SK-N-SH (cell line): Measurements from ENCODE around the gene SLC2A5. TPM values are rescaled to one million over a fixed set of nuclear protein-coding genes. Genes with fewer than 3 reads are reported as not detected.

Experiments
- CTCF ChIA-PET: fragments of 300-600, 350-600 bp; formaldehyde crosslinking; extraction: SDS; loops from one replicate; lab custom pipeline; 2021; lab: Yijun Ruan, JAX
- POLR2A ChIA-PET: fragments of 350-600 bp; sonication (Branson Sonifier 250); formaldehyde crosslinking; extraction: SDS; loops from one replicate; lab custom pipeline; 2020; ENCODE audit warnings: antibody characterized with exemption, inconsistent platforms; lab: Yijun Ruan, JAX
- DNase-seq: peaks from one replicate; pipeline ENCODE4 v3.0.0; 2012
- H2AFZ ChIP-seq: fragments of 200-600 bp; sonication (generic); 2 replicates; pipeline ENCODE4 v1.8.1; 2016; ENCODE audit warnings: antibody characterized with exemption, mild to moderate bottlenecking, low read depth
- H3F3A ChIP-seq: fragments of 200-600 bp; sonication (generic); replicated peaks from 2 replicates; pipeline ENCODE3; 2016; ENCODE audit warnings: antibody characterized with exemption, mild to moderate bottlenecking; ENCODE audit not compliant: insufficient read depth
- H3K27ac ChIP-seq, 2 experiments: fragments of 200-500 bp in 1 of 2; fragments of 200-600 bp in 1 of 2; sonication (Bioruptor generic) in 1 of 2; sonication (generic), shearing (Covaris generic) in 1 of 2; 2 replicates each; pipeline versions ENCODE4 v1.5.1 to v1.6.1; 2014 to 2016; ENCODE audit warnings: low read depth in 2 of 2, inconsistent platforms in 1 of 2, low read length in 1 of 2, mild to moderate bottlenecking in 1 of 2, mixed read lengths in 1 of 2
- H3K27me3 ChIP-seq: fragments of 200-600 bp; sonication (generic), shearing (Covaris generic); 2 replicates; pipeline ENCODE4 v1.6.1; 2016; ENCODE audit warnings: mixed run types; ENCODE audit not compliant: insufficient read depth
- H3K36me3 ChIP-seq, 2 experiments: fragments of 200-500 bp in 1 of 2; fragments of 200-600 bp in 1 of 2; sonication (Bioruptor generic) in 1 of 2; sonication (generic) in 1 of 2; replicated peaks in 1 of 2; 2 replicates each; pipeline versions ENCODE3 to v1.5.1; 2014 to 2016; ENCODE audit warnings: low read length in 1 of 2, mild to moderate bottlenecking in 1 of 2; ENCODE audit not compliant: insufficient read depth in 2 of 2, control insufficient read depth in 1 of 2
- H3K4me1 ChIP-seq, 2 experiments: fragments of 200-500 bp in 1 of 2; fragments of 200-600 bp in 1 of 2; sonication (Bioruptor generic) in 1 of 2; sonication (generic), shearing (Covaris generic) in 1 of 2; 2 replicates each; pipeline versions ENCODE4 v1.5.1 to v1.6.1; 2014 to 2016; ENCODE audit warnings: low read depth in 1 of 2, low read length in 1 of 2, mixed run types in 1 of 2; ENCODE audit not compliant: insufficient read depth in 2 of 2, control insufficient read depth in 1 of 2
- H3K4me2 ChIP-seq: fragments of 200-600 bp; sonication (generic), shearing (Covaris generic); 2 replicates; pipeline ENCODE4 v1.6.1; 2017; ENCODE audit warnings: mixed run types
- H3K4me3 ChIP-seq, 2 experiments: fragments of 200-500 bp in 1 of 2; fragments of 200-600 bp in 1 of 2; sonication (Bioruptor generic) in 1 of 2; sonication (generic), shearing (Covaris generic) in 1 of 2; 2 replicates each; pipeline versions ENCODE4 v1.5.1 to v1.8.1; 2014 to 2016; ENCODE audit warnings: low read depth in 2 of 2, inconsistent platforms in 1 of 2, low read length in 1 of 2, mild to moderate bottlenecking in 1 of 2, mixed read lengths in 1 of 2, moderate library complexity in 1 of 2
- H3K79me2 ChIP-seq: fragments of 200-600 bp; sonication (generic); 2 replicates; pipeline ENCODE4 v1.8.1; 2017; ENCODE audit warnings: mild to moderate bottlenecking; ENCODE audit not compliant: insufficient read depth
- H3K9ac ChIP-seq: fragments of 200-600 bp; sonication (generic); 2 replicates; pipeline ENCODE4 v1.6.1; 2017; ENCODE audit warnings: mixed run types
- H3K9me2 ChIP-seq: fragments of 200-600 bp; sonication (generic); 2 replicates; pipeline ENCODE4 v1.6.1; 2017; ENCODE audit warnings: mixed run types
- H3K9me3 ChIP-seq: fragments of 200-600 bp; sonication (generic); 2 replicates; pipeline ENCODE4 v1.6.1; 2017; ENCODE audit warnings: mixed run types, mild to moderate bottlenecking, moderate library complexity
- H4K20me1 ChIP-seq: fragments of 200-600 bp; sonication (generic); 2 replicates; pipeline ENCODE4 v1.6.1; 2017; ENCODE audit warnings: mild to moderate bottlenecking, mixed run types; ENCODE audit not compliant: insufficient read depth
- CHD2 ChIP-seq: fragments of 150-350 bp; IDR thresholded peaks from 2 replicates; pipeline ENCODE4 v1.6.1; 2018; ENCODE audit warnings: low read length; ENCODE audit not compliant: partially characterized antibody
- CTCF ChIP-seq: fragments of 200-600 bp; sonication (generic); IDR thresholded peaks from 2 replicates; pipeline ENCODE4 v1.6.1; 2017; ENCODE audit warnings: antibody characterized with exemption, mild to moderate bottlenecking, moderate library complexity
- ELF1 ChIP-seq: IDR thresholded peaks from 2 replicates; pipeline ENCODE4 v1.4.0; 2012
- EP300 ChIP-seq, 2 experiments: IDR thresholded peaks; 2 replicates each; pipeline versions ENCODE4 v1.4.0 to v1.6.1; 2012; ENCODE audit warnings: borderline replicate concordance in 1 of 2, low read depth in 1 of 2, low read length in 1 of 2
- EZH2phosphoT487 ChIP-seq: fragments of 200-600 bp; sonication (generic); IDR thresholded peaks from 2 replicates; pipeline ENCODE4 v1.6.1; 2017; ENCODE audit warnings: low read depth, mixed run types, mild to moderate bottlenecking, antibody characterized with exemption, moderate library complexity, borderline replicate concordance
- FOSL2 ChIP-seq: IDR thresholded peaks from 2 replicates; pipeline ENCODE4 v1.4.0; 2012; ENCODE audit warnings: low read depth, mild to moderate bottlenecking, moderate library complexity, borderline replicate concordance
- FOXJ3 ChIP-seq: sonication (generic); formaldehyde crosslinking; IDR thresholded peaks from 2 replicates; pipeline ENCODE4 v1.5.1; 2020; ENCODE audit warnings: mild to moderate bottlenecking, missing genetic modification reagents
- FOXM1 ChIP-seq: IDR thresholded peaks from 2 replicates; pipeline ENCODE4 v1.4.0; 2012; ENCODE audit warnings: low read depth, mild to moderate bottlenecking
- GABPA ChIP-seq: IDR thresholded peaks from 2 replicates; pipeline ENCODE4 v1.4.0; 2012; ENCODE audit warnings: low read depth, mild to moderate bottlenecking
- GATA2 ChIP-seq: sonication (generic); formaldehyde crosslinking; IDR thresholded peaks from 2 replicates; pipeline ENCODE4 v1.5.0; 2020; ENCODE audit warnings: mild to moderate bottlenecking, missing genetic modification reagents
- JUND ChIP-seq: IDR thresholded peaks from 2 replicates; pipeline ENCODE4 v1.4.0; 2012
- NFIC ChIP-seq: IDR thresholded peaks from 2 replicates; pipeline ENCODE4 v1.4.0; 2012; ENCODE audit warnings: borderline replicate concordance
- NRF1 ChIP-seq: IDR thresholded peaks from 2 replicates; pipeline ENCODE4 v1.6.1; 2012; ENCODE audit warnings: low read depth, mild to moderate bottlenecking, low read length
- POLR2AphosphoS5 ChIP-seq: IDR thresholded peaks from 2 replicates; pipeline ENCODE4 v1.6.1; 2012; ENCODE audit warnings: low read depth, low read length
- RAD21 ChIP-seq: IDR thresholded peaks from 2 replicates; pipeline ENCODE4 v1.6.1; 2012; ENCODE audit warnings: mild to moderate bottlenecking, low read length
- RFX5 ChIP-seq: IDR thresholded peaks from 2 replicates; pipeline ENCODE4 v1.6.1; 2012; ENCODE audit warnings: mild to moderate bottlenecking, improper control_type of control experiment, low read length
- RXRA ChIP-seq: IDR thresholded peaks from 2 replicates; pipeline ENCODE4 v1.4.0; 2012; ENCODE audit warnings: low read depth, mild to moderate bottlenecking, borderline replicate concordance
- SIN3A ChIP-seq: IDR thresholded peaks from 2 replicates; pipeline ENCODE4 v1.6.1; 2012; ENCODE audit warnings: low read depth, mild to moderate bottlenecking, low read length, moderate library complexity, borderline replicate concordance
- TAF1 ChIP-seq: IDR thresholded peaks from 2 replicates; pipeline ENCODE4 v1.6.1; 2012; ENCODE audit warnings: low read depth, mild to moderate bottlenecking, low read length, moderate library complexity, borderline replicate concordance
- TCF12 ChIP-seq: IDR thresholded peaks from 2 replicates; pipeline ENCODE4 v1.4.0; 2012
- USF1 ChIP-seq: IDR thresholded peaks from 2 replicates; pipeline ENCODE4 v1.4.0; 2012; ENCODE audit warnings: low read depth, borderline replicate concordance
- YY1 ChIP-seq: IDR thresholded peaks from 2 replicates; pipeline ENCODE4 v1.4.0; 2012; ENCODE audit warnings: low read depth, mild to moderate bottlenecking
- WGBS: methylation state at CpG from one replicate; pipeline ENCODE4 v1.1.6; 2017; ENCODE audit warnings: low lambda C conversion rate; 5-methylcytosine and 5-hydroxymethylcytosine counted together
- polyA plus RNA-seq, 3 experiments: library from polyadenylated mRNA; depleted of rRNA; stranded (reverse); fragments of >200 nt; gene quantifications; 2 replicates each; pipeline ENCODE4 v1.2.3, GENCODE V29; 2012

Gene SLC2A5
- polyA plus RNA-seq, 1 of the 3 experiments (the other 2 are of a cell fraction) = 0.02 TPM

DNA sequence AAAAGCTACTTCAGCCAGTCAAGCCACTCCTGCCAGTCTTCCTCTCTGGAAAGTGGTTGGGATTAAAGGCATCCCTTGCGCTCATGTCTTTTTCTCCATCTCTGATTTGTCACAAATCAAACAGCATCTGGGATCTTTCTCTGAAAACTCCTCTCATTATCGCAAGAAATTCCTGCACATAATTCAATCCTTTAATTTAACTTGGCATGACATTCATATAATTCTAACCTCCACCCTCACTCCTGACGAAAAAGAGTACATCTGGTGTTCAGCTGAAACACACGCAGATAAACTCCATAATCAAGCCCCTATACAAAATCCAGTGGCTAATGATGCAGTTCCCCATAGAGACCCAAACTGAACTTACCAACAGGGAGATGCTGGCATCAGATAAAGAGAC is 19.4 kb upstream of the SLC2A5 start:
- 40% methylated on average over 4 of the region's 4 CpGs for WGBS
- CTCF ChIA-PET = interaction anchor here (0.6 kb wide), 1 partner anchor 220 kb away, joined by 3 read pairs; no protein-coding TSS in a partner anchor

DNA sequence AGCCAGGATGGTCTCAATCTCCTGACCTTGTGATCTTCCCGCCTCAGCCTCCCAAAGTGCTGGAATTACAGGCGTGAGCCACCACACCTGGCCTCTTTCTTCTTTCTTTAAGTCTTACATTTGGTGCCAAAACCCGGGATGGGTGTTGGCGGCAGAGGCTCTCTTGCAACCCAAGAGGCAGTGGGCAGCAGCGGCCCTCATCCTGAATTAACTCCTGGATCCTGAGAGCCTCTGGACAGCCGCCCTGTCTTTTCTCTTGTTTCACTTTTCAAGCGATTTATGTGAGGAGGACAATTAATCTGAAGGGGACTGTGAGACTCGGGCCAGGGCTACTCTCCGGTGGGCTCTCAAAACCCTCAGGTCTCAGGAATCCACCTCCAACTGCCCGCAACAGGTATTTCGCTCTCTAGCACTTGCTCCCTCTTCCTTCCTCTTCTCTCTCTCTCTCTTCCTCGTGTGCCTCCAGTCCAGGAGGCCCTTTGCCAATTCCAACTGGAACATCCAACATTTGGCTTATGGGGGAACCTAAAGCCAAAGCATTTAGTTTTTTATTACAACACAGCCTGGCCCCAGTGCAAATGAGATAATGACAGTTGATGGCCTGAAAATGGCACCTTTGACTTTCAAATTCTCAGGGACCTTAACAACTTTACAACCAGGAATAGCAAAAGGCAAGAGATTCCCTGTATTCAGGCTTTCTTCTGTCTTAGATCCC is 18.1 kb upstream of the SLC2A5 start:
- H3K79me2 ChIP-seq = no peaks in the 10 kb centered on the region
- WGBS = 53% methylated on average over 11 of the region's 12 CpGs
- no peaks in the 10 kb centered on the region for H3K9me2 ChIP-seq
- H3K27me3 ChIP-seq = no peaks in the 10 kb centered on the region; the same call in 1 of the 2 replicates
- ChIA-PET CTCF (no interaction called here), POLR2A (interaction anchor here (0.6 kb wide), 1 partner anchor 531 kb away, joined by 3 read pairs; no protein-coding TSS in a partner anchor)
- no peak overlapping the region for H3K27ac ChIP-seq
- H3K9ac ChIP-seq = no peak overlapping the region
- H3K4me3 ChIP-seq = no peak overlapping the region
- no peaks in the 10 kb centered on the region for H4K20me1 ChIP-seq
- no peaks in the 10 kb centered on the region for H3F3A ChIP-seq
- no peak overlapping the region for H2AFZ ChIP-seq
- H3K4me1 ChIP-seq = peaks cover 0 to 7% of the 10 kb centered on the region in 2 experiments; a peak in 1 of 4 replicates
- no peaks in the 10 kb centered on the region for H3K36me3 ChIP-seq
- DNase-seq = no peak
- no peaks in the 10 kb centered on the region for H3K9me3 ChIP-seq
- no peak overlapping the region for H3K4me2 ChIP-seq
- TF ChIP-seq RAD21 (no peak), YY1 (no peak), EZH2phosphoT487 (no peak), CTCF (no peak), FOSL2 (no peak), ELF1 (no peak), NRF1 (no peak), JUND (no peak), RFX5 (no peak), GATA2 (no peak), CHD2 (no peak), POLR2AphosphoS5 (no peak), FOXM1 (no peak)

More for the DNA sequence above, 19.4 kb upstream of the SLC2A5 start:
- DNase-seq = no peak
- Histone ChIP-seq H2AFZ (no peak overlapping the region), H3K4me2 (no peak overlapping the region), H3K79me2 (no peaks in the 10 kb centered on the region), H3K36me3 (no peaks in the 10 kb centered on the region), H3K9ac (no peak overlapping the region), H4K20me1 (no peaks in the 10 kb centered on the region), H3K4me1 (peaks cover 0 to 7% of the 10 kb centered on the region in 2 experiments; a peak in 1 of 4 replicates), H3K27ac (no peak overlapping the region), H3K4me3 (no peak overlapping the region), H3K9me3 (no peaks in the 10 kb centered on the region), H3K9me2 (no peaks in the 10 kb centered on the region), H3K27me3 (no peaks in the 10 kb centered on the region; the same call in 1 of the 2 replicates), H3F3A (no peaks in the 10 kb centered on the region)
- POLR2A ChIA-PET = no interaction called here
- TF ChIP-seq ELF1 (no peak), EZH2phosphoT487 (no peak), FOXM1 (no peak), GABPA (no peak), RXRA (no peak), EP300 (IDR thresholded peaks at IDR 0.05; ENCODE audit: borderline replicate concordance in 1 of 2, low read depth in 1 of 2, low read length in 1 of 2) (no peak), USF1 (no peak), SIN3A (no peak), TCF12 (no peak), NFIC (no peak), FOXJ3 (CRISPR knock-in tag) (no peak), CTCF (no peak), TAF1 (no peak)
